Central memory CD4-positive, alpha-beta T cell (primary cell): Measurements from ENCODE around the gene ZDHHC14.
A peak's percentile ranks its signal among the peaks of the same experiment; 100 is the strongest.
"Not testable (repeated sequence)": the region's sequence is repeated elsewhere in the genome, so short reads cannot be mapped to it uniquely, and the experiment has no call there.

ENCODE experiments used
- DNase-seq: peaks from one replicate; pipeline ENCODE4 v3.0.0; 2022
- total RNA-seq, 3 experiments: gene quantifications; one replicate each; lab custom pipeline; 2026; lab: John Stamatoyannopoulos, UW

ZDHHC14 gene
- 2.1 to 5.5 (median 2.3) reads per million in 3 experiments for total RNA-seq

DNA sequence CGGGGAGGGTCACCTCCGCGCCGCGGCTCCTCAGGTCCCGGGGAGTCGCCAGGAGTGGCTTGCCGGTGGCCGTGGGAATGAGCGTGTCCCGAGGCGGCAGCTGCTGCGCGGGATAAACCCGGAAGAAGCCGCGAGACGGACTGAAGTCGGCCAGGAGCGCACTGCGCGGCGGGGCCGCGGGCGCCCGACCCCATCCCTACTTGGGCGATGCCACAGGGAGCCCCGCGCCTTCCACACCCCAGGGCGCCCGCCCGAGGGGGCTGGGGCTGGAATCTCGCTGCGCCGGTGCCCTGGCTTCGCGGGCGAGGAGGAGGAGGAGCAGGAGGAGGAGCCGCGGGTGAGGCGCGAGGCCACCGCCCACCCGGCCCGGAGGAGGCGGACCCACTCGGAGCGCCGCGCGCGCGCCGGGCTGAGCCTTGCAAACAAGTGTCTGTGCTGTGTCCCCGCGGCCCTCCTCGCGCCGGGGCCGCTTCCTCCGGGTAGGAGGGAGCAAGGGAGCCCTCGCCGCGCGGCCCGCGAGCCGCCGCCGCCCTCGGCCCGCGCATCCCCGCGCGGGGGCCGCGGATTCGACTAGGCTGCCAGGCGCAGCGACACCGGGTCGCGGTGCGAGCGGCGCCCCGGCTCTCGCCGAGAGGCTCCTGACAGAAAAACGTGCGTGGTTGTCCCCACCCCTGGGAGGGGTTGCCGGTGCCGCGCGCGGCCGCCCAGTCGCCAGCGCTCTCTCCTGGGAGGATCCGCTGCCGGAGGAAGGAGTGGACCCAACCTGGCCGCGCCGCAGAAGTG lies at the start of gene ZDHHC14:
Gene ZDHHC14, plus strand, starts transcription at position 412 of the 783 bp plus-strand sequence.
- DNase-seq = peak; percentile 87

DNA sequence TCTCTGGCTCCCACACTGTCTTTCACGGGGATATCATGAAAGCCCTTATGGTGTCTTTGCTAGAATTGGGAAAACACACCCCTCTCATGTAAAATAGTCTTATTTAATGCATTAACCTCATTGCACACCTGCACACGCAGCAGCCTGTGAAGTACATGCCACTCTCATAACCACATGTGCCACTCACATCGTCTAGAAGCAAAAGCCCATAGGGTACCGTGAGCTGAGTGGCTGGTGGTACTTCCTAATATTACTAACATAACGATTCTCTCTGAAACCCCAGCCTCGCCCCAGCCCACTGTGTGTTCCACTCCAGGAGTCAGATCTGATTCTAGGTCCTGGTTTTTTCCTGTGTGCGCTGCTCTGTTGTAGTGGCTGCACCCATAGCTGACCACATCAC lies 48.2 kb upstream of the ZDHHC14 start:
- no peak for DNase-seq

DNA sequence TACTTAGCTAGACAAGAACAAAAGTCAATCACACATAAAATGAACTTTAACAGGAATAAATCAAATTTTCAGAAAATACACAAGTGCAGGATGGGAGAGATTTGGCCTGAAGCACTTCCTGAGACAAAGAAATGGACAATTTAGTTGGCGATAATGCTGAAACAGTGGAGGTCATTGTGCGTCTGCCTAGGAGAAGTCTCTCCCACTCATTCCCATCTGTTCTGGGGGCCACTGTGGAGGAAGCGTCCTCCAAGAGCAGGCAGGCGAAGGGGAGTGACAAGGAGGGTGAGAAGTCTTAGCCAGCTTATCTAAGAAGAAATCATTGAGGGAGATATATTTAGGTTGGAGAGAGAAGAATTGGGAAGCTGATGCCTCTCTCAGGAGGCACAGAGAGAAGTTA lies 47.5 kb upstream of the ZDHHC14 start:
- no peak for DNase-seq

DNA sequence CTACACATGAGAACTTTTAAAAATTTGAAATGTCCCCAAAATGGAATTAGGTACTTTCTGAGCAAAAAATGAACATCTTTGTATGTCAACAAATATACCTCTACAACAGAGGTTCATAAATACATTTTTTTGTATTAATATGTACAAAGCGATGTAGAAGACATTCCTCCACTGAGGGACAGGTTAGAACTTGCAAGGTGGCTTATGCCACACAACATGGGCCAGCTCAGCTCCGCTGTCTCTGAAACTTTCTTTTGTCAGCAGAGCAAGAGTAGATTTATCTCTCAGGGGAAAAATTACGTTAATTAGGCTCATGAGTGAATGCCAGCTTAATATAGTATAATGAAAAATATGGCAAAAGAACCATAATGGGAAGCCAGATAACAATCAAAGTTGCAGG lies 47.0 kb upstream of the ZDHHC14 start:
- no peak for DNase-seq

DNA sequence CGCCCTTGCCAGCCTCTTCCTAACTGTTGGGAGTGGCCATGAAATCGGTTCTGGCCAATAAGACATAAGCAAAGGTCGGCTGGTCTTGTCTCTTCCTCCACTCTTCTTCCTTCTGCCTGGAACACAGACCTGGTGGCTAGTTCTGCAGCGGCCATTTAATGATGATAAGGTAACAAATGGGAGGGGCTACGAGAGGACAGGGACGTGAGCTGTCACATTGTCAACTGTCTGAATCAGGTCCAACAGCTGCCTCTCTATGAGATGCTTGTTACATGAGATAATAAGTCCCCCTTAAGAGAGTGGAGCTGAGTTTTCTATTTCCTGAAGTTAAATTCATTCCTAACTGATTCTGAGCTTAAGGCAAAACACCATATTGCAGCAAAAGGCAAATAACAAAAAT lies 45.2 kb upstream of the ZDHHC14 start:
- DNase-seq = no peak

DNA sequence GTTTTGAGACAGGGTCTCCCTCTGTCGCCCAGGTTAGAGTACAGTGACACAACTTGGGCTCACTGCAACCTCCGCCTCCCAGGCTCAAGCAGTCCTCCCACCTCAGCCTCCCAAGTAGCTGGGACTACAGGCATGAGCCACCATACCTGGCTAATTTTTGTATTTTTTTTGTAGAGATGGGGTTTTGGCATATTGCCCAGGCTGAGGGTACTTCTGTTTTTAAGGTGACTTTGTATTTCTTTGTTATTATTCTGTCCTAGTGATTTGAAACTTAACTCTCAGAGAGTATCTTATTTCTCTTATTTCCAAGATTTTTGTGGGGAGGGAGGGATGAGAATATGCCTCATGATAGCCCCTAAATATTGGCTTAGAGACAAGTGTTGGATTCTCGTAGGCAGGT lies 43.7 kb upstream of the ZDHHC14 start:
- DNase-seq = not testable (repeated sequence)

DNA sequence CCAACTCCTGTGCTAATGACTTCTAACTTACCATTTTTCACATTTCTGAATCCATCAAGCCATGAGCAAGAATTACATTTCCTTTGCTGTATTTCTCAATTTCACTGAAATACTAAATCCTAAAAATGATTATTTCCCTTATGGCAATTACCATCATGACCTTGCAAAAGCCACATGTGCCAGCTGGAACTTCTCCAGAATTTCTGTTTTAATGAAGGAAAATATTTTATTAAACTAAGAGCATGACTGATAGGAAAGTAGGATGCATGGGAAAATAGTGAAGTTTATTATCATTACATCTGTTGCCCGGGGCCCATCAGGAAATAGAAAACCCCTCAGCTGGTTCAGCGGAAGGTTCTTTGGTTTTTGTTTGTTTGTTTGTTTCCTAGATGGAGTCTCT lies 43.2 kb upstream of the ZDHHC14 start:
- DNase-seq = no peak

DNA sequence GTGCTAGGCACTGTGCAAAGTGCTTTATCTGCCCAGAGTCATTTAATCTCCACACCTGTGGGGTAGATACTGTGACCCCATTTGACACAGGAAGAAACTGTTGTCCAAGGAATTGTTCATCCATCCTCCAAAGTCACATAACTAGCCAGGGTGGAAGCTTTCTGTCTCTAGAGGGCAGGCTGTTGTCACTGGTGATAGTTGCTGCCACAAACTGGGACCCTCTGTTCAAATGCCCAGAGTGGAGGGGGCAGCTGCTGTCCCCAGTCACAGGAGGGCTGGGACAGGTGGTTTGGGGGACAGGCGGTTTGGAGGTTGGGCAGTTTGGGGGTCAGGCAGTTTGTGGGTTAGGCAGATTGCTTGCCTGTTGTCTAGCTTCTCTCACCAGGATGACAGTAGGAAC lies 41.6 kb upstream of the ZDHHC14 start:
- DNase-seq = no peak

DNA sequence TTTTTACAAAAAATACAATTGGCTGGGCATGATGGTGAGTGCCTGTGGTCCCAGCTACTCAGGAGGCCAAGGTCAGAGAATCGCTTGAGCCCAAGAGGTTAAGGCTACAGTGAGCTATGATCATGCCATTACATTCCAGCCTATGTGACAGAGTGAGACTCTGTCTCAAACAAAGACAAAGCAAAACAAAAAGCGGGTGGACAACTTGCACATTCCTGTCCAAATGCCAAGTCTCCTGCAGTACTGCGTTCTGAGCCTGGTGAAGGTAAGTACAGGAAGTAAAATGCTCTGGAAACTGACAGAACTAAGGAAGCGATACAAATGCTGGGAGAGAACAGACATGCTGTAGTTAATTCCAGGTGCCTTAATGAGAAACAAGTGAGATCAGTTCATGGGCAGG lies 37.3 kb upstream of the ZDHHC14 start:
- DNase-seq = no peak

DNA sequence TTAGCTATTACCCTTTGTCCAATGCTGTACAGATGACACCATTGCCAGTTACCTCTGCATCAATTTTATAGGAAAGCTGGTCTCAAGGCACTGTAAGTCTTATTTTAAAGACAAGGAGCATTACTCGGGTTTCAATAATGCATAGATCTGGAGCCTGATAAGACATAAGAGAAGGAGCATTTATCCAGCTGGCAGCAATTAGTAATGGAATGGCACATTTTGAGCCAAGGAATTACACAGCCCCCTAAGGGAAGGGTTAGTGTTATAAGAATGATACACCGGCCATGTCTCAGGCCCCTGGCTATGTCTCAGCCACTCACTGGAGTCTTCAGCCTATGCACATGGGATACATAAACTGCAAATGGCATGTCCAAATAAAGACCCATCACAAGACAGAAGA lies 34.6 kb upstream of the ZDHHC14 start:
- no peak for DNase-seq

DNA sequence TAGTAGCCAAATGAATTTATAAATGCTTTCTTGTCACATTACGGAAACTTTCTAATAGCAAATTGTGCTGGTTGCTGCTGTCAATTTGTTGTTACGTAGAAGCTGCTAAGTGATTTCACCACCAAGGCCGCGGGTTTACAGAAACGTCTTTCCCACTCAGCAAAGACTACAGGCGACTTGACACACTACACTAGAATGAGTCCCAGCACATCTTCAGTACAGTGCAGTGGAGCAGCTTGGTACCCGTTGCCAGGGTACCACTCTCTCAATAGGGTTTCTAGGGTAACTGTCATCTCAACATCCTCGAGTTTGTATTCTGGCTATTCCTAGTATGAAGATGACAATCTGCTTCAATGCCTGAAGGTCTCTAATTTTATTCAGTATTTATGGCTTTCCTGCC lies 22.7 kb upstream of the ZDHHC14 start:
- no peak for DNase-seq

DNA sequence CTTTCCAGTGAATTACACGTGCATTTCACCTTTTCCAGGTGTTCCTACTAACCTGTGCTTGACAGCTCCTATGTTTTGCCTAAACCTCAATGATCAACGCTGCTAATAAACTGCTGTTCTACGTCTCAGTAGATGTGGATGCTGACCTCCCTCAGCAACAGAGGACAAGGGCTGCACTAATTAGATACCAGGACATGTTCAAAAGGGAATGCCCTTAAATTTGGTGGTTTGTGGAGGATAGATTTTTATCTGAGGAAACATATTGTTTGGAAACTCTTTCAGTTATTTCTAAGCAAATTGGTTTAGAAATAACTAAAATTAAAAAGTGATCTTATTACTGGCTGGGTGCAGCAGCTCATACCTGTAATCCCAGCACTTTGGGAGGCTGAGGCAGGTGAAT lies 19.1 kb upstream of the ZDHHC14 start:
- no peak for DNase-seq

DNA sequence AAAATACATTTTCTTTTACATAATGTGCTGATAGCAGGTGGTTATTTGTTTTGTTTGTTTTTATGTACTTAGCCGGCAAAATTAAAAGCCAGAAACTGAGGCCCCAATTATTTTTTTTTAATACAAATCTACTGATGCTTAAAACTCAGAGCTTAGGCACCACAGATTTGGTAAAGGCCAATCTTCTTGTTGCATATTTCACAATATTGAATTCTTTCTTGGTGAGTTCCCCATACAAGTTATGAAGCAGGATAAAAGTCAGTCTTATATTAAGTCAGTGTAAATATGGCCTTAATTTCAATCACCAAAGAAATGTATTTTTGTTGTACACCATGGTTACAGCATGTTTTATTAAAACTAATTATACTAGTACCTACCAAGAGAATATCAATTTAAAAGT lies 16.3 kb upstream of the ZDHHC14 start:
- DNase-seq = no peak

DNA sequence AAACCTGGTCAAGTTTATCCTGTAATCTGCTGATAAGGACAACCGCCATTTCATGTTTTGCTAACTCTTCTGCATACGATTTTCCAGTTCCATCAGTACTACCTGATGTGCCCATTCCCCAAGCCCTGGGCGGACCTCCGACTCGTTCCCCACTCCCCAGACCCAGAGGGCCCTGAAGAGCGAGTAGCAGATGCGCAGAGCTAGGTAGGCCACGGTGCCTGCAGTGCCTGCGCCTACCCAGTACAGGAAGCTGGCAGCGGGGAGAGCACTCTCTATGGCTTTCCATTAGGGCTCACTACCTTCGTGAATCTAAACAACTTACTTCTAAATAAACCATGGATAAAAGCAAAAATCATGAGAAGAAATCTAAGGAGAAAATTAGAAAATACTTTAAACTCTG lies 14.3 kb upstream of the ZDHHC14 start:
- no peak for DNase-seq

DNA sequence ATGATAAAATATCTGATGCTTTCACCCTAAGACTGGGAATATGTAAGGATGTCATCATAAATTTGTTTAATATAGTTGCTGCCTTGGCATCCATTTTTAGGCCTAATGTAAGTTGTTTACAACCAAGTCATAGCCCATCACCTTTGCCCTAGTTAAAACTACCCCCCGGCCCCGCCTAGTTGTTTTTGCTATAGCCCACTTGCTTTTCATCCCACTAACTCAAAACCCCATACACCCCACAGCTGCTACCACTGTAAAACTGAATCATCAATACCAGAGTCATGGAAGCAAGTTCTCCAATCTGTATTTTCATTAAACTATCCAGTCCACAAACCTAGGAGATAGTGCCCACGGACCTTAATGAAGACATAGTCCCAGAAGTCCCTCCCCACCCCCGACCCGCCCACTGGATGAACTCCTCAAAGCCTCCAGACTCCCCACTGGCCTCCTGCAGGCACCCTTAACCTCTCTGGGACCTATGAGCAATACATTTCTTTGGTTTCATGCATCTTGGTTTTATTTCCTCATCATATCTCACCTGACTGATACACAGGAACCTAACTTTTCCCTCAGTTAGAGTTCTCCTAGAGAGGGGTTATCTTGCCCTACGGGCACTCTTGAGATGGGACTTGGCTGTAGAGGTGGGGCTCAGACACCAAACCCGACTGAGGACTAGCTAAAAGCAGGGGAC lies 12.5 kb upstream of the ZDHHC14 start:
- no peak for DNase-seq

DNA sequence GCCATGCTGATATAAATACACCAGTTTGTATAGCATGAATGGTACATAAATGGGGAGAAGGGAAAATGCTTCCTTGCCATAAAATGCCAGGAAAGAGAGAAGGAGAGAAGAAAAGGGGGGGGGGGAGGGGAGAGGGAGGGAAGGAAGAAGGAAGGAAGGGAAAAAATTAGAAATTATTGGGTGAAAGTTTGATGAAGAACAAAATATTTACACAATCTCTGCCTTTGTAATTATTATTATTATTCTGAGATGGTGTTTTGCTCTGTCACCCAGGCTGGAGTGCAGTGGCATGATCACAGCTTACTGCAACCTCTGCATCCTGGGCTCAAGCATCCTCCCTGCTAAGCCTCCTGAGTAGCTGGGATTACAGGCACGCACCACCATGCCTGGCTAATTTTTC lies 10.2 kb upstream of the ZDHHC14 start:
- DNase-seq = no peak

DNA sequence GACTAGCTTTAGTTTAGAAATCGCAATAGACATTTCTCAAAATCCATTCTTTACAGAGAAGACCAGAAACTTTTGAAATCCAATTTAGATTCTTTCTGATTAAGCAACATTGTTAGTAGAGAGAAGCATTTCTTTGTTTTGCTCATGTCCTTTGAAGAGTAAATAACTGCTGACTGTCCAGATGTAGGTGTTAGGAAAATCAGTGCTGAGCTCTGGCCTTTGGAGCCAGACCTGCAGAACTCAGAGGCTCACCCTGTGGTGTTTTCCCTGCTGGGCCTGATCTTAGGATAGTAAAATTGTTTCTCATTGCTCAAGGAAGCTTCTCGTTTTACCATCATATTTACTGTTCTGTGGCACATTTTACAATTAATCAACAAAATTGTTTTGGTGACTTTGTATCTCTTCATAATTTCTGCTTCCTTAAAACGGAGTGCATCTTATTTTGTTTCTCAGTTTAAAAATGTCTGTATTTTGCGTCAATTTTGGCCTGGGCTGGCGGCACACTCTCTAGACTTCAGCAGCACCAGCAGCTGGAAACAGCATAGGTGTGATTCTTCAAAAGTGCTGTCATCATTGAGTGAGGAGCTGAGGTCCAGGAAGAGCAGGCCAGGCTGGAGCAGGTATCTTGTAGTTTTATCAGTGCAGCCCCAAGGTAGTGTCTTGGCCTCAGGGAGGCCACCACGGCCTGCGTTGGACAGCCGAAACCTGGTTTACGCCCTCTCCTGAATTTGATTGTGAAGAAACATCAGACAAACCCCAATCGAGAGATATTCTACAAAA lies 8.3 kb upstream of the ZDHHC14 start:
- no peak for DNase-seq

DNA sequence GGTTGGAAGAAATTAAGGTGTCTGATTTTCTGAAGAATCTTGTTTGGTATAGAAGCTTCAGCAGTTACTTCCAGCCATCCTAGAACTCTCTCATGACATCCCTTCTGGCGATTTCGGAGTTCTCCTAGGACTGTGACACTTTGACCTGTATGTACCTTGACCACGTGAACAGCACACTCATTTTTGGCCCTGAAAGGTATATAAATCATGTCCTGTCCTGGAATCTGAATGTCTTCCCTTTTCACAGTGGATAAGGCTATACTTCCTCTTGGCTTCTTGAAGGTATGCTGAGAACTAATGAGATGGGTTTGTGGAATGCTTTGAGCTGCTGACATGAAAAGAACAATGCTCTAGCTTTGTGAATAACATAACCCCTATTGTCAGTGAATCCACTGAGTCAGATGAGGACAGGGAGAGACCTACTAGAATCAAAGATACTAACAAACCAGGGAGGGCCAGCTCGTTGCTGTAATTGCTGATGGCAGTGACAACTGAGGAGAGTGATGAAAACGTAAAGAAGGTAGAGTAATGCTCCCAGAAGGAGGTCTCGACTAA lies 6.0 kb upstream of the ZDHHC14 start:
- DNase-seq = no peak

DNA sequence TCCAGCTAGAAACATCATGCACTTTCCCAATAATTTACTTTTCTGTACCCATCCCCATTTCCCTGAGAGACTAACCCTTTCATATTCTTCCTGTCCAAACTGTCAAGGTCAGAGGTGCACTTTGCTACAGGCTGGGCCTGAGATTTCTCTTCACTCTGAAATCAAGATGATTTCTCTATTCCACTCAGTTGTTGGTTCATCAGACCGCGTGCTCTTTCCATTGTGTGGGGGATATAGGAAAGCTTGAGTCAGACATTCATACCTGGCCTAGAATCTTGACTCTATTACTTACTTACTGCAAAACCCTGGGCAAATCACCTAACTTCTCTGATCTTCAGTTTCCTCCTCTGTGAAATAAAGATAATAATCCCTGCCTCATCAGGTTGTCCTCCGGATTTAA lies 4.7 kb upstream of the ZDHHC14 start:
- no peak for DNase-seq

DNA sequence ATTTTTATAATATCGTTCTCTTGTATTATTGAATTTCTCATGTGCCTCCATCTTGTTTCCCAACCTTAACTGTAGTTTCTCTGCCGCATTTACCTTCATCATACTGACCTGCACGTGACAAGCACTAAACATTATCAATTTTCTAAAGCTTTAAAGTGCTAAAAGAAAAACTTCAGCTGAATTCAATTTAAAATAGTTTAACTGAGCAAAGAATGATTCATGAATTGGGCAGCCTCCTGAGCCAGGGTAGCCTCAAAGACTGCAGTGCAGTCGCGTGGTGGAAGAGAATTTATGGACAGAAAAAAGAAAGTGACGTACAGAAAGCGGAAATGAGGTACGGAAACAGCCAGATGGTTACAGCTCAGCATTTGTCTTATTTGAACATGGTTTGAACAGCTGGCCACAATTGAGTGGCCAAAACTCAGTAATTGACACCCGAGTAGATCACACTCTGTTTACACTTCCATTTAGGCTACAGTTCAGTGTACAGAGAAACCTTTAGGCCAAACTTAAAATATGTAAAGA lies 4.2 kb upstream of the ZDHHC14 start:
- DNase-seq = no peak

DNA sequence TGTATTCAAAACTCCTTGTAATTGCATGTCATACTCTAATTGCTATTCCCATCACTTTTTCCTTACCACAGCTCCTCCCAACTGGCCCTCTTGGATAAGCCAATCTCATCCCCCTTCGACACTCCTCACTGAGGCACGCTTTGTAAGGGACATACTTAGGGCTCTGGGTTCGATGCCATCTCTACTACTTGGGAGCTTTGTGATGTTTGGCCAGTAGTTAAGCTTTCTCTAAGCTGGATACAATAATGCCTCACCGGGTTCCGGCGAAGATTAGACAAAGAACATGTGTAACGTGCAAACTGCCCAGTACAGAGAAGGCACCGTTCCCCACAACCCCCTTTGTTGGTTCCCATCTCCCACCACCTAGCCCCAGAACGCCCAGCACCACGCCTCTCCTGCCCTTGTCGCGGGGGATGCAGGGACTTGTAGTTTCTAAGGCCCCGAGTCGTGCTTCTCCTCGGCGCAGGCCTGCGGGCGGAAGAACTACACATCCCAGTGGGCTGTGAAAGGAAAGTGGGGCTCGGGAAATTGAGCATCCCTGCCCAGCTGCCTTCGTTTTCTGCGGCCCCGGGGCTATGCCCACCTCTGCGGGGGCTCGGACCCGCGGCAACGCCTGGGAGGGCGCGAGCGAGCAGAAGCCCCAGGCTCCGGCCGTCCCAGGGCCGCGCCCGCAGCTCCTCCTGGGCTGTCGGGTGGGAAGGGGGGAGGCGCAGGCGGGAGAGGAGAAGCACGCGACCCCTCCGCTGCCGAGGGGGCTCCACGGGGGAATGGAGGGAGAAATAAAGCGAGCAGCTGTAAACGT lies 1.1 kb upstream of the ZDHHC14 start:
- peak; percentile 83 for DNase-seq

DNA sequence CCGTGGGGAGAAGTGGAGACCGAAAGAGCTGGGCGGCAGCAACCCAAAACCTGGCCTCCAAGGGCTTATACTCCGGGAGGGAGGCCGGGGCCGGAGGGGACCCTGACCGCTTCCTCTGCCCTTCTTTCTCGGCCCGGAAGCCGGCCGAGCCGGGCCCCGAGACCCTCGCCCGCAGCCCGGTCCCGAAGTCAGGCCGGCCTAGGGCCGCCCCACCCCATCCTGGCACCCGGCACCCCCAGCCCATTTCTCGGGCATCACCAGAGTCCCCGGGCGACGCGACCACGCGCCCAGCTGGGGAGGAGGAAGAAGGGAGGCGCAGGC lies 572 bp upstream of the ZDHHC14 start:
- no peak for DNase-seq
